HepG2 (cell line): ENCODE results near the gene PSMB8. TPM values are rescaled to one million over a fixed set of nuclear protein-coding genes. Genes with fewer than 3 reads are reported as not detected.

ENCODE experiments used
- ATAC-seq: fragments of 200-7000 bp; cut with Tn5 transposase; 3 replicates; pipeline ENCODE4 v1.9.1; 2020; ENCODE audit warnings: mild to moderate bottlenecking, moderate library complexity
- BruUV-seq: library from RNA; stranded (reverse); fragments of 400-500 nt; replicated peaks from 2 replicates; lab custom pipeline; 2021; lab: Mats Ljungman, UMichigan
- CTCF ChIA-PET: fragments of 300-600 bp; formaldehyde crosslinking; extraction: SDS; loops from one replicate; lab custom pipeline; 2021; ENCODE audit warnings: low total read pairs, inconsistent platforms, low intra/inter-chr PET ratio; lab: Yijun Ruan, JAX
- POLR2A ChIA-PET: fragments of 350-600 bp; sonication (Branson Sonifier 250); formaldehyde crosslinking; loops from one replicate; lab custom pipeline; 2020; ENCODE audit warnings: antibody characterized with exemption, inconsistent platforms; lab: Yijun Ruan, JAX
- DNase-seq: peaks from one replicate; pipeline ENCODE4 v3.0.0-alpha.2; 2015; ENCODE audit warnings: low spot score
- FAIRE-seq: peaks from 3 replicates; lab custom pipeline; 2011; peaks lifted over from hg19 to GRCh38; lab: Jason Lieb, UNC
- H2AFZ ChIP-seq: one replicate; pipeline ENCODE4 v1.6.1; 2011; ENCODE audit warnings: low read length, inconsistent platforms
- H3K27ac ChIP-seq: fragments of 300-600 bp; 3 replicates; pipeline ENCODE4 v1.8.0; 2011; ENCODE audit warnings: mixed run types, mild to moderate bottlenecking, mixed read lengths, low read length, inconsistent platforms; ENCODE audit not compliant: insufficient read depth; ENCODE audit errors: extremely low read length
- H3K27me3 ChIP-seq, 2 experiments: fragments of 200-600 bp in 1 of 2; 2 replicates in 1 of 2; 3 replicates in 1 of 2; pipeline versions ENCODE4 v1.6.0 to v1.8.0; 2011; ENCODE audit warnings: low read length in 2 of 2, mild to moderate bottlenecking in 2 of 2, moderate library complexity in 2 of 2, inconsistent platforms in 1 of 2; ENCODE audit not compliant: insufficient read depth in 2 of 2, control insufficient read depth in 1 of 2
- H3K36me3 ChIP-seq, 2 experiments: fragments of 200-600 bp in 1 of 2; replicated peaks in 1 of 2; 2 replicates in 1 of 2; 3 replicates in 1 of 2; pipeline versions ENCODE4 v1.5.1 to v1.8.0; 2011; ENCODE audit warnings: low read length in 2 of 2, inconsistent platforms in 1 of 2; ENCODE audit not compliant: insufficient read depth in 2 of 2, control insufficient read depth in 1 of 2
- H3K4me1 ChIP-seq: 2 replicates; pipeline ENCODE4 v1.5.1; 2012; ENCODE audit warnings: low read length, inconsistent platforms; ENCODE audit not compliant: insufficient read depth
- H3K4me2 ChIP-seq: 2 replicates; pipeline ENCODE4 v1.6.0; 2011; ENCODE audit warnings: low read depth, low read length, inconsistent platforms
- H3K4me3 ChIP-seq, 3 experiments: fragments of 200-600 bp in 1 of 3; sonication (generic), shearing (Covaris generic) in 1 of 3; replicated peaks in 1 of 3; 2 replicates each; pipeline ENCODE4 v1.5.1; 2011 to 2016; ENCODE audit warnings: low read length in 3 of 3, inconsistent platforms in 2 of 3, low read depth in 2 of 3, mild to moderate bottlenecking in 2 of 3, control low read depth in 1 of 3, mixed read lengths in 1 of 3; ENCODE audit not compliant: insufficient read depth in 1 of 3
- H3K79me2 ChIP-seq: one replicate; pipeline ENCODE4 v1.6.1; 2011; ENCODE audit warnings: low read length, inconsistent platforms; ENCODE audit not compliant: insufficient read depth
- H3K9ac ChIP-seq: 2 replicates; pipeline ENCODE4 v1.6.0; 2011; ENCODE audit warnings: mild to moderate bottlenecking, low read depth, low read length, inconsistent platforms; ENCODE audit not compliant: insufficient read depth
- H3K9me3 ChIP-seq: 2 replicates; pipeline ENCODE4 v1.5.1; 2012; ENCODE audit warnings: mild to moderate bottlenecking, low read length
- H4K20me1 ChIP-seq: 2 replicates; pipeline ENCODE4 v1.6.0; 2011; ENCODE audit warnings: inconsistent platforms, mild to moderate bottlenecking, low read length, moderate library complexity; ENCODE audit not compliant: insufficient read depth
- PITX1 ChIP-seq: sonication (generic); formaldehyde crosslinking; IDR thresholded peaks from 2 replicates; pipeline ENCODE4 v1.5.1; 2020; ENCODE audit warnings: mild to moderate bottlenecking, missing genetic modification reagents
- RARA ChIP-seq: IDR thresholded peaks from 2 replicates; pipeline ENCODE4 v1.6.1; 2016; ENCODE audit warnings: missing genetic modification reagents, missing compliant biosample characterization
- RBM22 ChIP-seq: fragments of 200-400 bp; formaldehyde crosslinking; optimal IDR thresholded peaks from 2 replicates; pipeline ENCODE3; 2017; ENCODE audit warnings: mild to moderate bottlenecking, low read length, moderate library complexity
- SATB2 ChIP-seq: sonication (generic); formaldehyde crosslinking; IDR thresholded peaks from 2 replicates; pipeline ENCODE4 v1.5.0; 2020; ENCODE audit warnings: missing genetic modification reagents
- ZFX ChIP-seq: sonication (generic); formaldehyde crosslinking; IDR thresholded peaks from 2 replicates; pipeline ENCODE4 v1.4.0; 2020; ENCODE audit warnings: mild to moderate bottlenecking, low read depth, missing genetic modification reagents, moderate library complexity
- WGBS: methylation state at CpG from one replicate; pipeline ENCODE4 v1.1.6; 2017; ENCODE audit warnings: low lambda C conversion rate; 5-methylcytosine and 5-hydroxymethylcytosine counted together
- in situ Hi-C: cut with HindIII; loops from 2 replicates; pipeline ENCODE4 v1.10.0; 2017; ENCODE audit warnings: low pct_unique_long_range_greater_than_20kb; ENCODE audit not compliant: extremely low pct_ligation_motif_present
- intact Hi-C: fragments of 100-400 bp; cut with micrococcal nuclease; formaldehyde crosslinking; loops from one replicate; pipeline ENCODE4 v1.10.0; 2022; ENCODE audit not compliant: unreplicated experiment
- polyA plus RNA-seq, 8 experiments: library from polyadenylated mRNA; depleted of rRNA in 3 of 8; stranded (reverse) in 7 of 8; unstranded in 1 of 8; fragments of >200 nt; fragmentation: Illumina TruSeq in 4 of 8; extraction: Trizol in 4 of 8; gene quantifications; 2 replicates each; pipeline versions ENCODE4 v1.2.1 to v1.2.3, GENCODE V29; 2011 to 2016; ENCODE audit warnings: low read depth in 4 of 8, missing spikeins in 1 of 8, mixed read lengths in 1 of 8; ENCODE audit not compliant: insufficient read depth in 1 of 8
- total RNA-seq, 5 experiments: library from RNA; depleted of rRNA; stranded (reverse); fragments of >200 nt; fragmentation: Illumina TruSeq; extraction: Trizol; gene quantifications; 2 replicates each; pipeline ENCODE4 v1.2.3, GENCODE V29; 2016; ENCODE audit warnings: low read depth in 1 of 5
- TF ChIP-seq, protein P1 (sequence below): IDR thresholded peaks from 2 replicates; pipeline ENCODE4 v1.6.1; 2016; ENCODE audit warnings: low read depth
- TF ChIP-seq, protein P2 (sequence below): sonication (generic); formaldehyde crosslinking; IDR thresholded peaks from 2 replicates; pipeline ENCODE4 v1.5.1; 2020; ENCODE audit warnings: mild to moderate bottlenecking, missing genetic modification reagents, borderline replicate concordance

Gene PSMB8
- total and polyA plus RNA-seq, 2 of the 13 experiments (the other 11 are each of a cell fraction or from before 2014, with no cell fraction given): 30.7 to 64.7 TPM

DNA sequence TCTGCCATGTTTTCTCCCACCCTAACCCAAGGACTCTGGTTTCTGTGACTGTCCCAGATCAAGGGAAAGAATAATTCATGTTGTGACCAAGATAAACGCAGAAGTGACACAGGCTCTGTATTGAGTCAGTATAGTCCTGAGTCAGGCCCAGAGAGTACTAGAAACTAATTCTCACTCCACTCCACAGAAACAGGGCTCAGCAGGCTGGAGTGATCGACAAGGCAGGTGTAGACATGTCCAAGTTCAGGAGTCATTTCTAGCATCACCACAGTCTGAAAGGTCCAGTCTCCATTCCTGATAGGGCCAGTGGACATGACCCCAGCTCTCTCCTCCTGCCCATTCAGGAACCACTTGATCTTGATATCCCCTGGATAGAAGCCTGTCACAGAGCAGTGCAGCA lies 29.7 kb downstream of the PSMB8 start:
- FAIRE-seq: no peak
- Histone ChIP-seq H3K27me3 (peaks cover 0 to 24% of the 10 kb centered on the region in 2 experiments; a peak in 2 of 5 replicates), H3K79me2 (no peaks in the 10 kb centered on the region), H3K36me3 (no peaks in the 10 kb centered on the region), H4K20me1 (no peaks in the 10 kb centered on the region), H3K9ac (no peak overlapping the region), H2AFZ (no peak overlapping the region), H3K4me3 (no peak overlapping the region), H3K4me1 (no peaks in the 10 kb centered on the region), H3K27ac (no peak overlapping the region), H3K4me2 (no peak overlapping the region), H3K9me3 (no peaks in the 10 kb centered on the region)
- DNase-seq: no peak
- no peak for TF ChIP-seq PITX1 (CRISPR knock-in tag)
- TF ChIP-seq, protein P1, sequence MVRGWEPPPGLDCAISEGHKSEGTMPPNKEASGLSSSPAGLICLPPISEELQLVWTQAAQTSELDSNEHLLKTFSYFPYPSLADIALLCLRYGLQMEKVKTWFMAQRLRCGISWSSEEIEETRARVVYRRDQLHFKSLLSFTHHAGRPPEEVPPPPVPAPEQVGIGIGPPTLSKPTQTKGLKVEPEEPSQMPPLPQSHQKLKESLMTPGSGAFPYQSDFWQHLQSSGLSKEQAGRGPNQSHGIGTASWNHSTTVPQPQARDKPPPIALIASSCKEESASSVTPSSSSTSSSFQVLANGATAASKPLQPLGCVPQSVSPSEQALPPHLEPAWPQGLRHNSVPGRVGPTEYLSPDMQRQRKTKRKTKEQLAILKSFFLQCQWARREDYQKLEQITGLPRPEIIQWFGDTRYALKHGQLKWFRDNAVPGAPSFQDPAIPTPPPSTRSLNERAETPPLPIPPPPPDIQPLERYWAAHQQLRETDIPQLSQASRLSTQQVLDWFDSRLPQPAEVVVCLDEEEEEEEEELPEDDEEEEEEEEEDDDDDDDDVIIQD (CRISPR knock-in tag): no peak
- TF ChIP-seq SATB2 (CRISPR knock-in tag): no peak
- no peak for TF ChIP-seq ZFX
- no peak for TF ChIP-seq RARA
- WGBS: 30% methylated on average over 2 of the region's 2 CpGs
- CTCF ChIA-PET: no interaction called here
- POLR2A ChIA-PET: no interaction called here
- in situ Hi-C loops: no loop called here
- intact Hi-C loops: no loop called here
- ATAC-seq: no peak
- no TSS peak for BruUV-seq

DNA sequence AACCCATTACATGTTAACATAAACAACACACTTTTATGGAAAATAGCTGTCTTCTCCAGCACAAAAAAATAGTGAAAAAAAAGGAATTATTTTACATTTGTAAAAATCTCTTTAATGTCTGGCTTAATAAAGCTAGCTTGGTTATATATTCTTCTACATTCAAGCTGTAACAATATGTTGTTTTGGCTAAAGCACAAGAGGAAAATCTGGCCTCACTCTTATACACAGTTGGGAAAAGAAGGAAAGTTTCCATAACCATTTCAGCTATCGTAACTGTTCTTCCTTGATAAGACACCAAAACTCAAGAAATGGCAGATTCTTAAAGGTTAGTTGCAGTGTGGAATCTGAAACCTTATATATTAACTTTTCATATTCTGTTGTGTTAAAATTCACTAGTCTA lies 34.7 kb downstream of the PSMB8 start:
- WGBS: 0% methylated on average over 1 of the region's 1 CpG
- Histone ChIP-seq H3K4me3 (no peak overlapping the region), H3K9me3 (no peaks in the 10 kb centered on the region), H3K4me2 (no peak overlapping the region), H3K9ac (no peak overlapping the region), H2AFZ (no peak overlapping the region), H3K79me2 (no peaks in the 10 kb centered on the region), H3K36me3 (no peaks in the 10 kb centered on the region), H3K27me3 (peaks cover 1 to 14% of the 10 kb centered on the region in 2 experiments; a peak in 2 of 5 replicates), H3K27ac (no peak overlapping the region), H4K20me1 (no peaks in the 10 kb centered on the region), H3K4me1 (no peaks in the 10 kb centered on the region)
- FAIRE-seq (no peak), ATAC-seq (no peak), DNase-seq (no peak)
- CTCF ChIA-PET: no interaction called here
- no TSS peak for BruUV-seq
- in situ Hi-C loops: no loop called here
- POLR2A ChIA-PET: no interaction called here
- intact Hi-C loops: no loop called here
- TF ChIP-seq, protein P2, sequence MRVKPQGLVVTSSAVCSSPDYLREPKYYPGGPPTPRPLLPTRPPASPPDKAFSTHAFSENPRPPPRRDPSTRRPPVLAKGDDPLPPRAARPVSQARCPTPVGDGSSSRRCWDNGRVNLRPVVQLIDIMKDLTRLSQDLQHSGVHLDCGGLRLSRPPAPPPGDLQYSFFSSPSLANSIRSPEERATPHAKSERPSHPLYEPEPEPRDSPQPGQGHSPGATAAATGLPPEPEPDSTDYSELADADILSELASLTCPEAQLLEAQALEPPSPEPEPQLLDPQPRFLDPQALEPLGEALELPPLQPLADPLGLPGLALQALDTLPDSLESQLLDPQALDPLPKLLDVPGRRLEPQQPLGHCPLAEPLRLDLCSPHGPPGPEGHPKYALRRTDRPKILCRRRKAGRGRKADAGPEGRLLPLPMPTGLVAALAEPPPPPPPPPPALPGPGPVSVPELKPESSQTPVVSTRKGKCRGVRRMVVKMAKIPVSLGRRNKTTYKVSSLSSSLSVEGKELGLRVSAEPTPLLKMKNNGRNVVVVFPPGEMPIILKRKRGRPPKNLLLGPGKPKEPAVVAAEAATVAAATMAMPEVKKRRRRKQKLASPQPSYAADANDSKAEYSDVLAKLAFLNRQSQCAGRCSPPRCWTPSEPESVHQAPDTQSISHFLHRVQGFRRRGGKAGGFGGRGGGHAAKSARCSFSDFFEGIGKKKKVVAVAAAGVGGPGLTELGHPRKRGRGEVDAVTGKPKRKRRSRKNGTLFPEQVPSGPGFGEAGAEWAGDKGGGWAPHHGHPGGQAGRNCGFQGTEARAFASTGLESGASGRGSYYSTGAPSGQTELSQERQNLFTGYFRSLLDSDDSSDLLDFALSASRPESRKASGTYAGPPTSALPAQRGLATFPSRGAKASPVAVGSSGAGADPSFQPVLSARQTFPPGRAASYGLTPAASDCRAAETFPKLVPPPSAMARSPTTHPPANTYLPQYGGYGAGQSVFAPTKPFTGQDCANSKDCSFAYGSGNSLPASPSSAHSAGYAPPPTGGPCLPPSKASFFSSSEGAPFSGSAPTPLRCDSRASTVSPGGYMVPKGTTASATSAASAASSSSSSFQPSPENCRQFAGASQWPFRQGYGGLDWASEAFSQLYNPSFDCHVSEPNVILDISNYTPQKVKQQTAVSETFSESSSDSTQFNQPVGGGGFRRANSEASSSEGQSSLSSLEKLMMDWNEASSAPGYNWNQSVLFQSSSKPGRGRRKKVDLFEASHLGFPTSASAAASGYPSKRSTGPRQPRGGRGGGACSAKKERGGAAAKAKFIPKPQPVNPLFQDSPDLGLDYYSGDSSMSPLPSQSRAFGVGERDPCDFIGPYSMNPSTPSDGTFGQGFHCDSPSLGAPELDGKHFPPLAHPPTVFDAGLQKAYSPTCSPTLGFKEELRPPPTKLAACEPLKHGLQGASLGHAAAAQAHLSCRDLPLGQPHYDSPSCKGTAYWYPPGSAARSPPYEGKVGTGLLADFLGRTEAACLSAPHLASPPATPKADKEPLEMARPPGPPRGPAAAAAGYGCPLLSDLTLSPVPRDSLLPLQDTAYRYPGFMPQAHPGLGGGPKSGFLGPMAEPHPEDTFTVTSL (CRISPR knock-in tag): no peak
- no peak for TF ChIP-seq RBM22
